Measurements from ENCODE around the gene VPS54.
"Not testable (repeated sequence)": the region's sequence is repeated elsewhere in the genome, so short reads cannot be mapped to it uniquely, and the experiment has no call there.

The VPS54 gene

DNA sequence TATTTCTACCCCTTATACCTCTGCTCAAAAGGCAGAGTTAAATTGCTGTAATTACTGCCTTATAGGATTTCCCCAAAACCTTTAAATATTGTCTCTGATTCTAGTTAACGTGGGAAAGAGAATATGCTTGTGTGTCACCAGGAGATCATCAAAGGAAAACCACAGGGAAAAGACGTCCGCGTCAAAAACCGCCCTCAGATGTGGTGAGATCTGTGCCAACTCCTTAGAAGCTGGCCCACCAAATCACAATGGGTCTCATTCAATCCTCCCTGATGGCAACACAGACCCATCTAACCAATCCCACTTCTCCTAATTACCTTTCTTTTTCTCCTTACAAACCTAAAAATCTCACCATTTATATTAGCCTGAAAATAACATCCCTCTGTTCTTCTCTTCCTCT, 25.4 kb downstream of the VPS54 start:
- DNase-seq (ENCODE audit: low read depth in 2 of 2) = no peak

- not testable (repeated sequence) for DNase-seq (ENCODE audit: low read depth in 2 of 2)
Observed at GRCh38 chr2:63993130-63993584, 26.1 kb downstream of the VPS54 start.

DNA sequence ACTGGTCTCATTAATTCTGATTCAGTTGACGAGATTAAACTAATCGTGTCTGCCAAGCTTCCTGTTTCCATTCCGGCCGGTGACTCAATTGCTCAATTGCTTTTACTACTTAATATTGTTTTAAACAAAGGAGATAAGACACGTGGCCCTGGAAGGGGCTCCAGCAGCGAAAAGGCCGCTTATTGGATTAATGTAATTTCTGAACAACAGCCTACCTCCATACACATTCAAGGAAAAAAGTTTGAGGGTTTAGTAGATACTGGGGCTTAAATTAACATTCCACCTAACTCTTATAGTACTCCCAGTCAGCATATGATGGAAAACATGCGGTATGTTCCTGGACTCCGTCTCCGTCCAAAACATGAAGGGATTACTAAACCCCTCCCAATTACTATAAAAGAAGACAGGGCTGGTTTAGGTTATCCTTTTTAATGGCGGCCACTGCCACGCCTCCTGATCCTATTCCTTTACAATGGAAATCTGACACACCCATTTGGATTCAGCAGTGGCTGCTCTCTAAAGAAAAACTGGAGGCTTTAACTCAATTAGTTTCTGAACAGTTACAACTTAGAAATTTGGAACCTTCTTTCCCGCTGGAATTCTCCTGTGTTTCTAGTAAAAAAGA, 27.1 kb downstream of the VPS54 start:
- no peak for DNase-seq (ENCODE audit: low read depth in 2 of 2)

- not testable (repeated sequence) for DNase-seq (ENCODE audit: low read depth in 2 of 2)
Observed at GRCh38 chr2:63991173-63991999, 27.8 kb downstream of the VPS54 start.

DNA sequence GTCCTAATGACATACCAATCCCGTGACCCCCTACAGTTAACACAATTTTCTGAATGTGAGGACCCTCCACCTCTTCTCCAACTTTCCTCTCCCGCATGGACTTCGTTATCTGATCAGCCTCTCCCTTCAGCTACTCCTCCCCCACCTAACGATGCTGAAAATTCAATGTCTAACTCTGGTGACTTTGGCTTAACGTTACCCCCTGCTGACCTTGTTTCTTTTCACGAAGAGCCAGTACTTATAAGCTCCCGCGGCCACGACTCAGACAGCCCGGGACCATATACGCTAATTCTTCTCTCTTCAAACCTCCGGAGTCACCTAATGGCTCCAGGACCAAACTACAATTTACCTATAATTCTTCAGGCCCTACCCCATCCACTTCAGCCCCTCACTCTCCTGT, 29.2 kb downstream of the VPS54 start:
- DNase-seq (ENCODE audit: low read depth in 2 of 2) = no peak

GRCh38 chr2:63988842-63989436, 30.3 kb downstream of the VPS54 start:
- DNase-seq (ENCODE audit: low read depth in 2 of 2) = not testable (repeated sequence)

DNA sequence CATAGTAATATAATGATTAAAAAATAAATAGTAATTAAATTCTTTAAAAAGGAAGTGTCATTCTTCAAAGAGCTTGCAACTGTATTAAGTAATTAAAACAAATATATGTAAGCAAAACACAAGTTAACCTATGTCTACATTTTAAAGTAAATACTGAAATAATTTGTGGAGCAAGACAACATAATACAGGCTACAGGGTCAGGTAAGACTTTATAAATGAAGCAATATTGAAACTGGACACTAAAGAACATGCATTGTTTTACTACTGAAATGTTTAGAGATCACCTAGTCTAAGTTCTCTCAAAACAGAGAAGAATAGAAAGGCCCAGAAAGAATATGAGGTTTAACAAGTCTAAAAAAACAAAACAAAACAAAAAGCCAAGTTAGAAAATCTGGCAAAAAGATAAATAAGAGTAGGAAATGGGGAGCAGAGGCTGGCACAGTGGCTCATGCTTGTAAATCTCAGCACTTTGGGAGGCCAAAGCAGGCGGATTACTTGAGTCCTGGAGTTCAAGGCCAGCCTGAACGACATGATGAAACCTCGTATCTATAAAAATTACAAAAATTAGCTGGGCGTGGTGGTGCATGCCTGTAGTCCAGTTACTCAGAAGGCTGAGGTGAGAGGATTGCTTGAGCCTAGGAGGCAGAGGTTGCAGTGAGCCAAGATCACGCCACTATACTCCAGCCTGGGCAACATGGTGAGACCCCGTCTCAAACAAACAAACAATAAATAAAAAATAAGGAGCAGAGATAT, 34.4 kb downstream of the VPS54 start:
- DNase-seq (ENCODE audit: low read depth in 2 of 2) = no peak

- DNase-seq (ENCODE audit: low read depth in 2 of 2) = no peak
Observed at GRCh38 chr2:63983986-63984605, 35.1 kb downstream of the VPS54 start.

GRCh38 chr2:63982335-63982734, 36.9 kb downstream of the VPS54 start:
- no peak for DNase-seq (ENCODE audit: low read depth in 2 of 2)

DNA sequence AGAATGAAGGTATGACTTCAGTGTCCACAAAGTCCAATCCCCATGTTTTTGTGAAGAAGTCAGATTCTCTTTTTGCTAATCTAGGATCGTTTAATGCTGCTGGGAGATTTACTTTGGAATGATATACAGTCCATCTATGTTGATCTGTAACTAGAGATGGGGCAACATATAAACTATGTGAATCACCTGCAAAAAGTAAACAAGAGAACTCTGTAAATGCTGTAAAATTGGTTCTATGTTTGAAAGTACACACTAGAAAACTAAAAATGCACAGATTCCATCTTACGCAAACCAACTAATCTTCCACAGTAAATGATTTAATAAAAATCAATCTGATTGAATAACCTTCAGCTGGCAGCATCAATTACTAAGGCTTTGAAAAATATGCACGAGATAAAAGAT, 37.5 kb downstream of the VPS54 start:
- DNase-seq (ENCODE audit: low read depth in 2 of 2) = no peak

DNA sequence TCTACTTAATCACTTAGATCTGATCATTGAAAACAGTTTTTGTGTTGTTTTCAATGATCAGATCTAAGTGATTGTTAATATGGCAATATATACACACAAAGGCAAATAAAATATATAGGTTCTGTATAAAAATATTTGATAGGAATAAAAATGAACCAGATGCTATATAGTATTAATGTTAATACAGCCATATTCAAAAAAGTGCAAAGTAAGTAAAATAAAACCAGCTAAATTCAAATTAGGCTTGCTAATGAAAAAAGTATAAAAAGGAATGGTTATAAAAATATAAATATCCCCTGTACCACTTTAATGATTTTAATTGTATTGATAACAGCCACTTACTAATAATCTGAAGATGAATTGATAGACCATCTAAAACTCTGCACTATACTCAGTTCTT, 38.4 kb downstream of the VPS54 start:
- DNase-seq (ENCODE audit: low read depth in 2 of 2) = no peak

DNA sequence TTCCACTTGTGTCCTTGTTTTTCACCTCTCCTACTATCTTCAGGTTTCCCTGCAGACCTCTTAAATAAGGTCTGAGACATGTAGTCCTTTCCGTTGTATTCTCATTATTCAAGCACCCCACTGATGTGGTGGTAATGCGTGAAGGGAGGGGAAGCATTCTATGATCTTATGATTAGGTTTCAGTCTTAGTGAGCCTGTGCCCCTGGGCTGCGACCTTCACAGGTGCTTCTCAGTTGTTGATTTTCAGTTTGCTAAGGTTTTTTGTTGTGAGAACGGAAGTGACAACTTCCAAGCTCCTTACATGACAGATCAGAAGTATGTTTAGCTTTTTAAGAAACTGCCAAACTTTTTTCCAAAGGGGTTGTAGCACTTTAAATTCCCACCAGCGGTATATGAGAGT, 41.3 kb downstream of the VPS54 start:
- no peak for DNase-seq (ENCODE audit: low read depth in 2 of 2)

- DNase-seq (ENCODE audit: low read depth in 2 of 2) = no peak
Observed at GRCh38 chr2:63976125-63976510, 43.1 kb downstream of the VPS54 start.

DNA sequence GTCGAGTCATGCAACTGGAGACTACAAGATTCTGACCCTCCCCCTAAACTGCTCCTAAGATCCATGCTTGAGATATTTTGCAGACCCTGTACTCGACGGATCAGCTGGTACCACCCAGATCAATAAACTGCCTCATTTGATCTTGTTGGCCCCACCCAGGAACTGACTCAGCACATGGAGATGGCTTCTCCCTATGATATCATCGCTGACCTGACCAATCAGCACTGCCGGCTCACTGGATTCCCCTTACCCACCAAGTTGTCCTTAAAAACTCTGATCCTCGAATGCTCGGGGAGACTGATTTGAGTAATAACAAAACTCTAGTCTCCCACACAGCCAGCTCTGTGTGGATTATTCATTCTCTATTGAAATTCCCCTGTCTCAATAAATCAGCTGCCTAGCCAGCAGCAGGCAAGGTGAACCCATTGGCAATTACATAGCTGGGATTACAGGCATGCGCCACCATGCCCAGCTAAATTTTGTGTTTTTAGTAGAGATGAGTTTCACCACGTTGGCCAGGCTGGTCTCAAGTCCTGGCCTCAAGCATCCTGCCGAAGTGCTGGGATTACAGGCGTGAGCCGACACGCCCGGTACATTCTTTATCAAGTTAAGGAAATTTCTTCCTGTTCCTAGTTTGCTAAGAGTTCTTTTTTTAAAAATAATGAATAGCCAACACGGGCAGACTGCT, 43.6 kb downstream of the VPS54 start:
- DNase-seq (ENCODE audit: low read depth in 2 of 2) = no peak

GRCh38 chr2:63975036-63975435, 44.2 kb downstream of the VPS54 start:
- not testable (repeated sequence) for DNase-seq (ENCODE audit: low read depth in 2 of 2)

DNA sequence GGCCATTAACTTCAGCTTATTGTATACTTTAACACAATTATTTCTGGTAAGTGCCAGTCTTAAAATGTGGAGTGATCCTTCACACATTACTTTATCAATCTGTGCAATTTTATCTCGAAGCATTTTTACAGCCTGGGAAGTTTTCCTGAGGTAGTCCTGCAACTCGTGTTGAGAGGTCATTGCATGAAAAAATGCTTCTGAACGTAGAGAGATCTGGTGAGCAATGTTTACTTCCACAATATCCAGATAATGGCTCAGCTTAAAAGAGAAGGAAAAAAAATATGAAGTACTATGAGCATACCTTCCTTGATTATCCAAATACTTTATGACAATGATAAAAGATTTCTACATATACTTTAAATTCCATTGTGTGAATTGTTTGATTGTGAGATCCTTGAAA, 57.0 kb downstream of the VPS54 start:
- DNase-seq (ENCODE audit: low read depth in 2 of 2) = no peak

DNA sequence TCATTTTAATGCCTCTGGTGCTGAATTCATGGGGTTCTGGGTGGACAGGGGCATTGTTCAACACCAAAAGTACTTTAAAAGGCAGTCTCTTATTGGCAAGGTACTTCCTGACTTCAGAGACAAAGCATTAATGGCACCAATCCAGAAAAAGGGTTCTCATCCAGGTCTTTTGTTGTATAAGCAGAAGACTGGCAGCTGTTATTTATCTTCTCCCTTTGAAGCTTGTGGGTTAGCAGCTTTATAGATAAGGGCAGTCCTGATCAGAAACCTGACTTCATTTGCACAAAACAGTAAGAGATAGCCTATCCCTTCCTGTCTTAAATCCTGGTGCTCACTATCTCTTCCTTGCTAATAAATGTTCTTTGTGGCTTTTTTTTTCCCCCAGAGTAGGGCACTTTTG, 68.8 kb downstream of the VPS54 start:
- DNase-seq (ENCODE audit: low read depth in 2 of 2) = no peak

- DNase-seq (ENCODE audit: low read depth in 2 of 2) = no peak
Observed at GRCh38 chr2:63942788-63943187, 76.4 kb downstream of the VPS54 start.

- not testable (repeated sequence) for DNase-seq (ENCODE audit: low read depth in 2 of 2)
Observed at GRCh38 chr2:63932104-63932503, 87.1 kb downstream of the VPS54 start.

GRCh38 chr2:63926815-63927214, 92.4 kb downstream of the VPS54 start:
- DNase-seq (ENCODE audit: low read depth in 2 of 2) = no peak

DNA sequence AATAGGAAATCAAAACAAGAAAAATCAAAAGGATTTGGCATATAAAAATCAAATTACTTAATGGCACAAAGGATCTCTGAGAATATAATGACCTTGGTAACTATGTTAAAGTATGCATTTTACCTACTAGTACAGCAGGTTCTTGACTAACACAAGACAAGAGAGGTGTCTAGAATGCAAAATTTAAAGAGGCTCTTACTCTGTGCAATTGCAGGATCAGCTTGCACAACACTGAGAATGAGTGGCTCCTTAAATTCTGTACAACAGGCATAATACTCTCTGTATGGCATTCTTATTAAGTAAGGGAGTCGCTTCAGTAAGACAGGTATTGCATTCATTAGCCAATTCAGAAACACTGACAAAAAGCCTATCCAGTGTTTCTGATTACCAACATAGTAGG, 104.9 kb downstream of the VPS54 start:
- no peak for DNase-seq (ENCODE audit: low read depth in 2 of 2)
